Thyroid gland (tissue), 4 donors: ENCODE measurements around the gene CSAD. TPM values are rescaled to one million over a fixed set of nuclear protein-coding genes. Genes with fewer than 3 reads are reported as not detected.

Source experiments
- DNase-seq, 2 donors: peaks; one replicate each; pipeline ENCODE4 v3.0.0-alpha.2; 2019
- H3K27ac ChIP-seq, 3 donors: fragments of 200-600 bp; sonication (generic); 1 replicate in 2 of 3; 2 replicates in 1 of 3; pipeline ENCODE4 v1.5.1; 2016 to 2019; ENCODE audit warnings: mild to moderate bottlenecking in 1 of 3, moderate library complexity in 1 of 3
- H3K27me3 ChIP-seq: fragments of 200-600 bp; sonication (generic); one replicate; pipeline ENCODE4 v1.5.1; 2019
- H3K36me3 ChIP-seq, 2 donors: fragments of 200-600 bp; sonication (generic); one replicate each; pipeline ENCODE4 v1.5.1; 2016 to 2019
- H3K4me1 ChIP-seq, 2 donors: fragments of 200-600 bp; sonication (generic); one replicate each; pipeline ENCODE4 v1.5.1; 2017 to 2019
- H3K4me3 ChIP-seq, 3 donors: fragments of 200-600 bp; sonication (generic); replicated peaks in 1 of 3; 1 replicate in 2 of 3; 2 replicates in 1 of 3; pipeline ENCODE4 v1.5.1; 2016; ENCODE audit warnings: mild to moderate bottlenecking in 1 of 3
- H3K9me3 ChIP-seq: fragments of 200-600 bp; sonication (generic); one replicate; pipeline ENCODE4 v1.5.1; 2017
- CTCF ChIP-seq, 6 experiments: fragments of 200-600 bp in 3 of 6; fragments of 450-650 bp in 3 of 6; sonication (generic) in 3 of 6; IDR thresholded peaks; one replicate each; pipeline ENCODE4 v1.5.1; 2016 to 2019; ENCODE audit warnings: antibody characterized with exemption in 6 of 6, mild to moderate bottlenecking in 2 of 6, inconsistent platforms in 1 of 6, moderate library complexity in 1 of 6
- POLR2A ChIP-seq, 2 donors: fragments of 450-650 bp; IDR thresholded peaks; one replicate each; pipeline ENCODE4 v1.6.1; 2017; ENCODE audit warnings: antibody characterized with exemption in 2 of 2, mild to moderate bottlenecking in 2 of 2, moderate library complexity in 1 of 2
- WGBS, 2 donors: methylation state at CpG; one replicate each; pipeline ENCODE4 v1.1.5; 2017; 5-methylcytosine and 5-hydroxymethylcytosine counted together
- intact Hi-C: fragments of 100-400 bp; cut with DNase I; formaldehyde crosslinking; loops from one replicate; pipeline ENCODE4 v1.15.1; 2023
- total RNA-seq, 4 donors: library from RNA; depleted of rRNA; stranded (reverse); fragments of >200 nt; gene quantifications; one replicate each; pipeline ENCODE4 v1.2.3, GENCODE V29; 2016

The CSAD gene
- total RNA-seq, 4 donors from 2014 or later = 20.6 to 39.7 (median 25.2) TPM

- no peak for DNase-seq
- Histone ChIP-seq H3K4me3 (no peak overlapping the region), H3K27ac (no peak overlapping the region), H3K27me3 (no peaks in the 10 kb centered on the region), H3K9me3 (no peaks in the 10 kb centered on the region), H3K4me1 (peaks cover 0 to 14% of the 10 kb centered on the region in 2 donors), H3K36me3 (peaks cover 42 to 43% of the 10 kb centered on the region in 2 donors)
- intact Hi-C loops = loop anchor here (2.0 to 5.0 kb wide), 2 partner anchors 41 to 75 kb away; a partner anchor contains a TSS
- WGBS, 2 donors = 88 to 94% methylated on average over 10 to 12 of the region's 13 CpGs
- TF ChIP-seq CTCF (IDR thresholded peaks at IDR 0.05) = no peak
- TF ChIP-seq POLR2A (IDR thresholded peaks at IDR 0.05) = no peak
Observed at GRCh38 chr12:53211476-53212381, 31.0 kb upstream of the CSAD start.

- intact Hi-C loops = loop anchor here (2.0 to 5.0 kb wide), 2 partner anchors 41 to 76 kb away; a partner anchor contains a TSS
Observed at GRCh38 chr12:53210843-53211242, 30.1 kb upstream of the CSAD start.

GRCh38 chr12:53208877-53209463 lies 28.2 kb upstream of the CSAD start:
- Histone ChIP-seq H3K27me3 (no peaks in the 10 kb centered on the region), H3K9me3 (no peaks in the 10 kb centered on the region), H3K36me3 (peaks cover 29 to 33% of the 10 kb centered on the region in 2 donors), H3K4me3 (no peak overlapping the region), H3K4me1 (no peaks in the 10 kb centered on the region), H3K27ac (no peak overlapping the region)
- DNase-seq = no peak
- WGBS, 2 donors = 70% methylated on average over 7 of the region's 7 CpGs
- intact Hi-C loops = no loop called here
- TF ChIP-seq POLR2A (IDR thresholded peaks at IDR 0.05) = no peak
- TF ChIP-seq CTCF (IDR thresholded peaks at IDR 0.05) = no peak

More at GRCh38 chr12:53210843-53211242, 30.1 kb upstream of the CSAD start:
- Histone ChIP-seq H3K4me1 (peaks cover 0 to 10% of the 10 kb centered on the region in 2 donors), H3K27me3 (no peaks in the 10 kb centered on the region), H3K9me3 (no peaks in the 10 kb centered on the region), H3K4me3 (no peak overlapping the region), H3K27ac (no peak overlapping the region), H3K36me3 (peaks cover 42 to 43% of the 10 kb centered on the region in 2 donors)
- DNase-seq = no peak
- no peak for TF ChIP-seq POLR2A (IDR thresholded peaks at IDR 0.05)
- TF ChIP-seq CTCF (IDR thresholded peaks at IDR 0.05) = no peak
- 79 to 86% methylated on average over 4 of the region's 4 CpGs for WGBS, 2 donors

- Histone ChIP-seq H3K9me3 (no peaks in the 10 kb centered on the region), H3K4me3 (no peak overlapping the region), H3K36me3 (peaks cover 29% of the 10 kb centered on the region in 2 donors), H3K4me1 (no peaks in the 10 kb centered on the region), H3K27ac (no peak overlapping the region), H3K27me3 (no peaks in the 10 kb centered on the region)
- no peak for DNase-seq
- intact Hi-C loops = no loop called here
- WGBS, 2 donors = 53 to 59% methylated on average over 2 of the region's 2 CpGs
- TF ChIP-seq POLR2A (IDR thresholded peaks at IDR 0.05) (no peak), CTCF (IDR thresholded peaks at IDR 0.05) (no peak)
Observed at GRCh38 chr12:53208435-53208834, 27.7 kb upstream of the CSAD start.

- Histone ChIP-seq H3K36me3 (peaks cover 19% of the 10 kb centered on the region in 2 donors), H3K9me3 (no peaks in the 10 kb centered on the region), H3K4me1 (no peaks in the 10 kb centered on the region), H3K27ac (no peak within 1 kb of the TSS), H3K4me3 (no peak within 1 kb of the TSS), H3K27me3 (no peaks in the 10 kb centered on the region)
- intact Hi-C loops = no loop called here
- no peak for DNase-seq
- TF ChIP-seq CTCF (IDR thresholded peaks at IDR 0.05) (no peak), POLR2A (IDR thresholded peaks at IDR 0.05) (no peak)
- WGBS, 2 donors = 53 to 70% methylated on average over 5 of the region's 5 CpGs
Observed at GRCh38 chr12:53207042-53207441, 26.3 kb upstream of the CSAD start, which contains the start of gene ITGB7. ITGB7 (minus strand) TSS chr12:53207251; CDS start chr12:53200443, 6,808 bp downstream.
